GM12892 (cell line): ENCODE results near the gene LARP1B.
A peak's percentile ranks its signal among the peaks of the same experiment; 100 is the strongest.
"Not testable (repeated sequence)": the region's sequence is repeated elsewhere in the genome, so short reads cannot be mapped to it uniquely, and the experiment has no call there.

Source experiments
- DNase-seq: peaks from one replicate; pipeline ENCODE4 v3.0.0; 2011; ENCODE audit not compliant: insufficient read length
- FAIRE-seq: peaks from 2 replicates; lab custom pipeline; 2011; peaks lifted over from hg19 to GRCh38; lab: Jason Lieb, UNC
- POLR2A ChIP-seq: IDR thresholded peaks from 2 replicates; pipeline ENCODE4 v1.6.1; 2011; ENCODE audit warnings: low read depth, low read length, control low read depth
- POLR2AphosphoS5 ChIP-seq: IDR thresholded peaks from 2 replicates; pipeline ENCODE4 v1.6.1; 2011; ENCODE audit warnings: low read depth, low read length, control low read depth
- TAF1 ChIP-seq: IDR thresholded peaks from 2 replicates; pipeline ENCODE4 v1.6.1; 2011; ENCODE audit warnings: low read depth, mild to moderate bottlenecking, control low read depth, low read length, borderline replicate concordance

Gene LARP1B

GRCh38 chr4:128155874-128156456, 94.9 kb downstream of the LARP1B start:
- FAIRE-seq (peak; percentile 83), DNase-seq (no peak)
- TF ChIP-seq TAF1 (no peak), POLR2A (no peak)

- peak; percentile 79 for FAIRE-seq
- DNase-seq, result not testable (repeated sequence)
Measured at GRCh38 chr4:128156472-128156871, 95.4 kb downstream of the LARP1B start.

- FAIRE-seq (no peak), DNase-seq (no peak)
- TF ChIP-seq POLR2A, result no peak
- TF ChIP-seq TAF1, result no peak
- no peak for TF ChIP-seq POLR2AphosphoS5
Measured at GRCh38 chr4:128158894-128159293, 97.8 kb downstream of the LARP1B start.

- FAIRE-seq (no peak), DNase-seq (no peak)
- no peak for TF ChIP-seq TAF1
- TF ChIP-seq POLR2AphosphoS5, result no peak
- TF ChIP-seq POLR2A, result no peak
Measured at GRCh38 chr4:128159967-128160366, 98.9 kb downstream of the LARP1B start.

- FAIRE-seq (no peak), DNase-seq (no peak)
- no peak for TF ChIP-seq TAF1
- no peak for TF ChIP-seq POLR2A
- TF ChIP-seq POLR2AphosphoS5, result no peak
Measured at GRCh38 chr4:128161138-128161537, 100.0 kb downstream of the LARP1B start.

GRCh38 chr4:128162434-128162833, 101.3 kb downstream of the LARP1B start:
- no peak for FAIRE-seq
- no peak for TF ChIP-seq POLR2A
- no peak for TF ChIP-seq TAF1
- no peak for TF ChIP-seq POLR2AphosphoS5
- no peak for DNase-seq

- DNase-seq, result no peak
- no peak for TF ChIP-seq POLR2AphosphoS5
- no peak for FAIRE-seq
Measured at GRCh38 chr4:128163177-128164117, 102.3 kb downstream of the LARP1B start.

- FAIRE-seq, result no peak
- TF ChIP-seq TAF1, result no peak
- TF ChIP-seq POLR2AphosphoS5, result no peak
- no peak for TF ChIP-seq POLR2A
- DNase-seq, result no peak
Measured at GRCh38 chr4:128166982-128167381, 105.9 kb downstream of the LARP1B start.

GRCh38 chr4:128168701-128169100, 107.6 kb downstream of the LARP1B start:
- FAIRE-seq, result no peak
- no peak for DNase-seq
- TF ChIP-seq POLR2AphosphoS5 (no peak), TAF1 (no peak)

GRCh38 chr4:128169245-128169644, 108.1 kb downstream of the LARP1B start:
- no peak for FAIRE-seq
- no peak for DNase-seq
- TF ChIP-seq POLR2A, result no peak
- TF ChIP-seq POLR2AphosphoS5, result no peak
- TF ChIP-seq TAF1, result no peak

GRCh38 chr4:128176643-128177042, 115.5 kb downstream of the LARP1B start:
- FAIRE-seq, result no peak
- DNase-seq, result no peak
- no peak for TF ChIP-seq POLR2A
- TF ChIP-seq TAF1, result no peak
- TF ChIP-seq POLR2AphosphoS5, result no peak

- FAIRE-seq (no peak), DNase-seq (no peak)
- no peak for TF ChIP-seq POLR2A
- TF ChIP-seq POLR2AphosphoS5, result no peak
- no peak for TF ChIP-seq TAF1
Measured at GRCh38 chr4:128177498-128177897, 116.4 kb downstream of the LARP1B start.

- no peak for FAIRE-seq
- DNase-seq, result no peak
- TF ChIP-seq POLR2AphosphoS5 (no peak), POLR2A (no peak)
Measured at GRCh38 chr4:128186623-128187022, 125.5 kb downstream of the LARP1B start.
